MM.1S (cell line): ENCODE results near the gene APRT.
"Not testable (repeated sequence)": the region's sequence is repeated elsewhere in the genome, so short reads cannot be mapped to it uniquely, and the experiment has no call there.

ENCODE experiments used
- EZH2 ChIP-seq: fragments of 300-600 bp; sonication (generic); optimal IDR thresholded peaks from 2 replicates; pipeline ENCODE3; 2017; ENCODE audit warnings: low read depth, mild to moderate bottlenecking, antibody characterized with exemption, low read length, mixed read lengths
- TF ChIP-seq, protein P1 (sequence below): fragments of 300-600 bp; sonication (generic); IDR thresholded peaks from 2 replicates; pipeline ENCODE4 v1.5.1; 2016; ENCODE audit warnings: antibody characterized with exemption, low read length, mixed read lengths

DNA sequence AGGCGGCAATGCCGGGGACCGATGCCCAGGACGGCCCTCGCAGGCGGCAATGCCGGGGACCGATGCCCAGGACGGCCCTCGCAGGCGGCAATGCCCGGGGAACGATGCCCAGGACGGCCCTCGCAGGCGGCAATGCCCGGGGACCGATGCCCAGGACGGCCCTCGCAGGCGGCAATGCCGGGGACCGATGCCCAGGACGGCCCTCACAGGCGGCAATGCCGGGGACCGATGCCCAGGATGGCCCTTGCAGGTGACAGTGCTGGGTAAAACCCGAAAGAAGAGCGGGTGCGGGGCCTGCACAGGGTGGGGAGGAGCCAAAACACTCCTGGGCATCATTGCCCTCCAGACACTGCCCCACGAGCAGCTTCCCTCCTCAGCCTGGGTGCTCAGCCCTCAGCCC, 11.9 kb upstream of the APRT start:
- TF ChIP-seq, protein P1, sequence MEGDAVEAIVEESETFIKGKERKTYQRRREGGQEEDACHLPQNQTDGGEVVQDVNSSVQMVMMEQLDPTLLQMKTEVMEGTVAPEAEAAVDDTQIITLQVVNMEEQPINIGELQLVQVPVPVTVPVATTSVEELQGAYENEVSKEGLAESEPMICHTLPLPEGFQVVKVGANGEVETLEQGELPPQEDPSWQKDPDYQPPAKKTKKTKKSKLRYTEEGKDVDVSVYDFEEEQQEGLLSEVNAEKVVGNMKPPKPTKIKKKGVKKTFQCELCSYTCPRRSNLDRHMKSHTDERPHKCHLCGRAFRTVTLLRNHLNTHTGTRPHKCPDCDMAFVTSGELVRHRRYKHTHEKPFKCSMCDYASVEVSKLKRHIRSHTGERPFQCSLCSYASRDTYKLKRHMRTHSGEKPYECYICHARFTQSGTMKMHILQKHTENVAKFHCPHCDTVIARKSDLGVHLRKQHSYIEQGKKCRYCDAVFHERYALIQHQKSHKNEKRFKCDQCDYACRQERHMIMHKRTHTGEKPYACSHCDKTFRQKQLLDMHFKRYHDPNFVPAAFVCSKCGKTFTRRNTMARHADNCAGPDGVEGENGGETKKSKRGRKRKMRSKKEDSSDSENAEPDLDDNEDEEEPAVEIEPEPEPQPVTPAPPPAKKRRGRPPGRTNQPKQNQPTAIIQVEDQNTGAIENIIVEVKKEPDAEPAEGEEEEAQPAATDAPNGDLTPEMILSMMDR: not testable (repeated sequence)
- TF ChIP-seq EZH2: not testable (repeated sequence)
